ENCODE measurements around the gene GPR132. TPM values are rescaled to one million over a fixed set of nuclear protein-coding genes. Genes with fewer than 3 reads are reported as not detected.

Gene GPR132
- total RNA-seq, 6 experiments from 2014 or later, result 0.05 to 0.14 TPM; not detected in 4

DNA sequence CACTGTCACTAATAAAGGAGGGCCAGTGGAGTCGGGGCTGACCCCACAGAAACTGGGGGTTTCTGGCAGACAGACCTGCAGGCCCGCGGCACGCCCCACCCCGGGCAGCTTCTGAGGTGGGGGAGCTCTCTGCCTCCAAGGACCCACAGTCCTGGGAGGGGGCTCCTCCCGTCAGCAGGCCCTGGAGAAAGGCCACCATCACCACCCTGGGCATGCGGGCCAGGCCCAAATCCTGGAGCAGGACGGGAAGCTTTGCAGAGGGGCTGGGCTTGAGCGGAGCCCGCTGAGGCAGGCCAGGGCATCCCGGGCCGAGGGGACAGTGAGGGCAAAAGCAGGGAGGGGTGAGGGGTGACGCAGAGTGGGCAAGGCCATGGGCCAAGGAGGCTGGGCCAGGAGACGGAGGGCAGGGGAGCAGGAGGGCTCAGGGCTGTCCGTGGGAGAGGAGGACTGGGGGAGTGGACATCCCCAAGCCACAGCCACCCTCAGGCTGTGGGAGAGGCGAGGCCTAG lies 11.1 kb upstream of the GPR132 start:
- Mint-ChIP-seq H3K4me1 (ENCODE audit: low read depth) (no peaks in the 10 kb centered on the region), H3K27me3 (ENCODE audit: insufficient read depth) (peaks cover 12% of the 10 kb centered on the region), H3K36me3 (ENCODE audit: low read depth) (no peaks in the 10 kb centered on the region), H3K9me3 (no peaks in the 10 kb centered on the region; the same call in 1 of the 2 replicates), H3K4me3 (no peak overlapping the region), H3K27ac (no peak overlapping the region)
- no peak for DNase-seq
- TF ChIP-seq, protein P1, sequence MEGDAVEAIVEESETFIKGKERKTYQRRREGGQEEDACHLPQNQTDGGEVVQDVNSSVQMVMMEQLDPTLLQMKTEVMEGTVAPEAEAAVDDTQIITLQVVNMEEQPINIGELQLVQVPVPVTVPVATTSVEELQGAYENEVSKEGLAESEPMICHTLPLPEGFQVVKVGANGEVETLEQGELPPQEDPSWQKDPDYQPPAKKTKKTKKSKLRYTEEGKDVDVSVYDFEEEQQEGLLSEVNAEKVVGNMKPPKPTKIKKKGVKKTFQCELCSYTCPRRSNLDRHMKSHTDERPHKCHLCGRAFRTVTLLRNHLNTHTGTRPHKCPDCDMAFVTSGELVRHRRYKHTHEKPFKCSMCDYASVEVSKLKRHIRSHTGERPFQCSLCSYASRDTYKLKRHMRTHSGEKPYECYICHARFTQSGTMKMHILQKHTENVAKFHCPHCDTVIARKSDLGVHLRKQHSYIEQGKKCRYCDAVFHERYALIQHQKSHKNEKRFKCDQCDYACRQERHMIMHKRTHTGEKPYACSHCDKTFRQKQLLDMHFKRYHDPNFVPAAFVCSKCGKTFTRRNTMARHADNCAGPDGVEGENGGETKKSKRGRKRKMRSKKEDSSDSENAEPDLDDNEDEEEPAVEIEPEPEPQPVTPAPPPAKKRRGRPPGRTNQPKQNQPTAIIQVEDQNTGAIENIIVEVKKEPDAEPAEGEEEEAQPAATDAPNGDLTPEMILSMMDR (IDR thresholded peaks at IDR 0.05), result no peak

DNA sequence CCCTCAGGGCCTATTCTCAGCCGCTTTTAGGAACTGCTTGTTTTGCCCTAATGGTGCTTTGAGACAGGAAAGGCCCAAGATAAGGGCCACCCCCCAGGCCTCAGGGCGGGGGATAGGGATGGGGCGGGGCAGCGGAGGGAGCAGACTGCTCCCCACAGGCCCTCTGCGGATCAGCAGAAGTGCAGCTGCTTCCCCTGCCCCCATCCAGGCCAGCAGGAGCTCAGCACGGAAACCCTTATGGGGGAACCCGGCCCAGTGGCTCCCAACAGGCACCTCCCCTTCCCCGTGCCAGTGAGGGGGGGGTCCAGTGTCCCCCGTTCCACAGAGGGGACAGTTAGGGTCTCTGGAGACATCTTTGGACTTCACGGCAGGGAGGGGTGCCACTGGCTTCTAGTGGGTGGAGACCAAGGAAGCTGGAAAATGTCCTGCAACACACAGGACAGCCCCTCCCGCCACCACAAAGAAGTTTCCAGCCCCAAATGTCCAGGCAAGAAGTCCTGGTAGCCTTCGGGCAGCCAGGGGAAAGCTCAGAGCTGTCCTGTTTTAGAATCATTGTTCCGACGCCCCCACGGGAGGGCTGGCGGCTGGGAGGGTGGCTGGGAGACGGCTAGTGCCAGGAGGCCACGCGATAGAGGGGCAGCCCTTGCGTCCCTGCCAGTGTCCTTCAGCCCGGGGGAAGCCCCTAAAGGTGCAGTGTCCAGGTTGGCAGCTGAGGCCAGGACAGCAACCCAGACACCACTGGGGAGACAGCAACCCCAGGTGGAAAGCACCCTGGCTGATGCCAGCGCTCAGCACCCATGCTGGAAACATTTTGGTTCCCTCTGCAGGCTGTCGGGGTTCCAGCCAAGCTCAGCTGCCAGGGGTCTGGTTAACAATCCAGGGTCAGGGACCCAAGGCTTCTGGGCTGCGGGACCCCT lies 10.4 kb upstream of the GPR132 start:
- Mint-ChIP-seq H3K4me1 (ENCODE audit: low read depth) (peaks cover 1% of the 10 kb centered on the region; the same call in 1 of the 2 replicates), H3K36me3 (ENCODE audit: low read depth) (no peaks in the 10 kb centered on the region), H3K4me3 (no peak overlapping the region), H3K27ac (no peak overlapping the region), H3K9me3 (no peaks in the 10 kb centered on the region), H3K27me3 (ENCODE audit: insufficient read depth) (peaks cover 12% of the 10 kb centered on the region)
- TF ChIP-seq, protein P1 (IDR thresholded peaks at IDR 0.05), result no peak
- DNase-seq, result peak; percentile 30

DNA sequence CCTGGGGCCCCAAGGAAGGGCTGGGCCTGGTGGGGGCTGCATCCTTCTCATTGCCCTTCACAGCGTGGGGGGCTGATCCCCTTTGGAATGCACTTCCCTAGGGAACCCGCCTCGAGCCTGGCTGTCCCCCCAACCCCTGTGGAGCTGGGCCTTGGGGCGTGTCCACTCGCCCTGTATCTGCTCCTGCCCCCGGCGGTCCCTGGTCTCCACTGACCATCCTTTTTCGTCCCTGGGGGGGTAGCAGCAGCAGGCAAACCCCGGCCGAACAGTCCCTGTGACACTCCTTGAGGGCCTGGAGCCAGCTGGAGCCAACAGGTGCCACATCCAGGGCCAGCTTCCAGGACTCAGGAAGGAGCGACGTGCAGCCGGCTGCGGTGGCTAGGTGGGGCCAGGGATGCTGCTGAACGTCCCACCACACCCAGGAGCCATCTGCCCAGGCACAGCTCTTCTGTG lies 9.4 kb upstream of the GPR132 start:
- H3K4me3 Mint-ChIP-seq, result no peak overlapping the region

DNA sequence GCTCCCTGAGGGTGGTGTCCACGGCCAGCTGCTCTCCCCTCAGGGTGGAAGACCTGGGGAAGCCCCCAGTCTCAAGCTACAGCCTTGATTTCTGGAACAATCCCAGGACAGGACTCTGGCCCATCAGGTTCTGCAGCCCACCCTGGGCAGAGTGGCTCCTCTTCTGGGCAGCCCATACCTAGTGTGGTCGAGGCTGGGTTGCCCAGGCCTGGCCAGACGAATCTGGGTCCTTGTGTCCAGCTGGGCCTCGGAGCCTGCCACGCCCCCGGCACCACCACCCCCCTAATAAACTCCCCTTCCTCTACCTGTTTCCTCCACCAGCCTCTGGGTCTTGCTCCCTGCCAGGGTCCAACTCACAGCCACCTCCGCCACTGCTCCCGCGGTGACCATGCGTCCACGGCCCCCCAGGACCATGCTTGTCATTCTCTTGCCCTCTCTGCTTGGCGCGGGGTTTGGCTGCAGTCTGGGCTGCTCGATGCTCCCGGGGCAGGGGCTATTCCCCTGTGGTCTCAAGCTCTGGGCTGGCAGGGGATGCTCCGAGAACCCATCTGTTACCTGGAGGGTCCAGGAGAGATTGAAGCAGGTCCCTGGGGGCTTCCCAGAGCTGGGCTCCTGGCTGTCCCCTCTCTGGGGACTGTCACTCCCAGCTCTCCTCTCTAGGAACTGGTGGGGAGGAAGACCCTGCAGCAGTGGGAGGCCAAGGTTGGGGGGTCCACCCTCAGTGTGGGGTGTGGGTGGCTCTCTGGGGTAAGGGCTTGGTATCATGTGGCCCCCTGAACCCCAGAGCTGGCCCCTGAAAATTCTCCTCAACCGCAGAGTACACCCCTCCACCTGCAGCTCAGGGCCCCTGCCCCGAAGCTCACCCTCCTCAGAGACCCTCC lies 8.7 kb upstream of the GPR132 start:
- H3K27me3 Mint-ChIP-seq (ENCODE audit: insufficient read depth), result peaks cover 8% of the 10 kb centered on the region
- H3K27ac Mint-ChIP-seq, result no peak overlapping the region
- H3K9me3 Mint-ChIP-seq, result no peaks in the 10 kb centered on the region
- TF ChIP-seq, protein P1 (IDR thresholded peaks at IDR 0.05), result no peak
- H3K36me3 Mint-ChIP-seq (ENCODE audit: low read depth), result no peaks in the 10 kb centered on the region
- peaks cover 15% of the 10 kb centered on the region for H3K4me1 Mint-ChIP-seq (ENCODE audit: low read depth)
- H3K4me3 Mint-ChIP-seq, result no peak overlapping the region
- DNase-seq, result no peak

More for the DNA sequence above, 9.4 kb upstream of the GPR132 start:
- TF ChIP-seq, protein P1 (IDR thresholded peaks at IDR 0.05), result no peak
- DNase-seq, result no peak
- no peaks in the 10 kb centered on the region for H3K9me3 Mint-ChIP-seq
- no peaks in the 10 kb centered on the region for H3K36me3 Mint-ChIP-seq (ENCODE audit: low read depth)
- peaks cover 12% of the 10 kb centered on the region for H3K4me1 Mint-ChIP-seq (ENCODE audit: low read depth)
- peaks cover 8% of the 10 kb centered on the region for H3K27me3 Mint-ChIP-seq (ENCODE audit: insufficient read depth)
- no peak overlapping the region for H3K27ac Mint-ChIP-seq

All from HFFc6 (cell line).